A549 (cell line): ENCODE results near the gene TMEM115. TPM values are rescaled to one million over a fixed set of nuclear protein-coding genes. Genes with fewer than 3 reads are reported as not detected.

Experiments used
- ATAC-seq, 2 experiments: fragments of 200-7000 bp in 1 of 2; fragments of >200 bp in 1 of 2; cut with Nextera tagmentation in 1 of 2; cut with Tn5 transposase in 1 of 2; 3 replicates each; pipeline versions ENCODE4 v1.8.0 to v1.9.1; 2018 to 2020; ENCODE audit warnings: mild to moderate bottlenecking in 1 of 2, moderate library complexity in 1 of 2
- CTCF ChIA-PET: fragments of 300-600 bp; sonication (Branson Sonifier 250); formaldehyde crosslinking; extraction: SDS; loops from one replicate; lab custom pipeline; 2021; ENCODE audit warnings: antibody characterized with exemption, inconsistent platforms; lab: Yijun Ruan, JAX
- POLR2A ChIA-PET: fragments of 350-600 bp; formaldehyde crosslinking; extraction: SDS; loops from one replicate; lab custom pipeline; 2021; ENCODE audit warnings: antibody characterized with exemption, inconsistent platforms; lab: Yijun Ruan, JAX
- DNase-seq, 2 experiments: peaks; one replicate each; pipeline versions ENCODE4 v3.0.0 to v3.0.0-alpha.2; 2011 to 2016; ENCODE audit warnings: low read depth in 1 of 2, low spot score in 1 of 2
- FAIRE-seq: peaks from 2 replicates; lab custom pipeline; 2011; peaks lifted over from hg19 to GRCh38; lab: Jason Lieb, UNC
- H3K27ac ChIP-seq, 2 experiments: fragments of >200 bp; sonication (Bioruptor Twin); formaldehyde crosslinking; 3 replicates each; pipeline ENCODE4 v1.5.1; 2016 to 2017
- H3K4me1 ChIP-seq: fragments of >200 bp; sonication (Bioruptor Twin); formaldehyde crosslinking; 3 replicates; pipeline ENCODE4 v1.6.1; 2016
- H3K4me2 ChIP-seq: fragments of >200 bp; sonication (Bioruptor Twin); formaldehyde crosslinking; 3 replicates; pipeline ENCODE4 v1.6.1; 2016
- H3K4me3 ChIP-seq: fragments of >200 bp; sonication (Bioruptor Twin); formaldehyde crosslinking; 3 replicates; pipeline ENCODE4 v1.5.1; 2016
- H3K9me3 ChIP-seq: fragments of >200 bp; sonication (Bioruptor Twin); formaldehyde crosslinking; 3 replicates; pipeline ENCODE4 v1.6.1; 2016
- CBX8 ChIP-seq: fragments of 200-600 bp; sonication (generic); IDR thresholded peaks from 2 replicates; pipeline ENCODE4 v1.6.1; 2016
- CHD2 ChIP-seq: fragments of 150-350 bp; IDR thresholded peaks from 2 replicates; pipeline ENCODE4 v1.6.1; 2014; ENCODE audit warnings: low read length; ENCODE audit not compliant: partially characterized antibody
- CHD4 ChIP-seq: fragments of 200-600 bp; sonication (generic); IDR thresholded peaks from 2 replicates; pipeline ENCODE4 v1.6.1; 2016; ENCODE audit warnings: antibody characterized with exemption, mild to moderate bottlenecking, borderline replicate concordance
- EP300 ChIP-seq, 2 experiments: fragments of >200 bp; sonication (Bioruptor Twin); formaldehyde crosslinking; IDR thresholded peaks; 2 replicates in 1 of 2; 3 replicates in 1 of 2; pipeline ENCODE4 v1.6.1; 2016 to 2017
- FOSB ChIP-seq: fragments of 250-450 bp; sonication (Bioruptor Pico); IDR thresholded peaks from 2 replicates; pipeline ENCODE4 v1.5.0; 2020; ENCODE audit warnings: mild to moderate bottlenecking, moderate library complexity
- GATA3 ChIP-seq: IDR thresholded peaks from 2 replicates; pipeline ENCODE4 v1.6.1; 2012; ENCODE audit warnings: borderline replicate concordance
- HEYL ChIP-seq: fragments of 250-450 bp; sonication (Bioruptor Pico); IDR thresholded peaks from 2 replicates; pipeline ENCODE4 v1.8.0; 2021; ENCODE audit warnings: mild to moderate bottlenecking, moderate library complexity
- HOXA7 ChIP-seq: fragments of 250-450 bp; sonication (Bioruptor Pico); IDR thresholded peaks from 2 replicates; pipeline ENCODE4 v1.5.0; 2020; ENCODE audit warnings: mild to moderate bottlenecking, moderate library complexity
- HOXB5 ChIP-seq: fragments of 250-450 bp; sonication (Bioruptor Pico); IDR thresholded peaks from 2 replicates; pipeline ENCODE4 v1.5.0; 2020; ENCODE audit warnings: mild to moderate bottlenecking, moderate library complexity
- JUNB ChIP-seq: fragments of >200 bp; sonication (Bioruptor Twin); formaldehyde crosslinking; IDR thresholded peaks from 2 replicates; pipeline ENCODE4 v1.6.1; 2016
- MAFK ChIP-seq: fragments of 450-650 bp; IDR thresholded peaks from 2 replicates; pipeline ENCODE4 v1.6.1; 2014; ENCODE audit not compliant: partially characterized antibody
- MAZ ChIP-seq: fragments of 150-350 bp; IDR thresholded peaks from 2 replicates; pipeline ENCODE4 v1.6.1; 2014; ENCODE audit warnings: antibody characterized with exemption, low read depth, low read length, borderline replicate concordance
- NPAS2 ChIP-seq: fragments of 250-450 bp; sonication (Bioruptor Pico); IDR thresholded peaks from 2 replicates; pipeline ENCODE4 v1.8.0; 2022; ENCODE audit warnings: mild to moderate bottlenecking, moderate library complexity, borderline replicate concordance
- PHF8 ChIP-seq: fragments of 200-600 bp; sonication (generic); IDR thresholded peaks from 2 replicates; pipeline ENCODE4 v1.6.1; 2016; ENCODE audit warnings: low read depth, mild to moderate bottlenecking, antibody characterized with exemption, moderate library complexity, borderline replicate concordance
- POLR2AphosphoS2 ChIP-seq: conservative IDR thresholded peaks from 2 replicates; pipeline ENCODE4 v1.6.1; 2012; ENCODE audit warnings: low read length, improper control_type of control experiment, inconsistent platforms
- RAD21 ChIP-seq, 2 experiments: fragments of >200 bp in 1 of 2; sonication (Bioruptor Twin) in 1 of 2; formaldehyde crosslinking in 1 of 2; IDR thresholded peaks in 1 of 2; conservative IDR thresholded peaks in 1 of 2; 2 replicates in 1 of 2; 3 replicates in 1 of 2; pipeline ENCODE4 v1.6.1; 2012 to 2018; ENCODE audit warnings: inconsistent platforms in 1 of 2
- RARB ChIP-seq: fragments of 250-450 bp; sonication (Bioruptor Pico); IDR thresholded peaks from 2 replicates; pipeline ENCODE4 v1.8.0; 2021; ENCODE audit warnings: mild to moderate bottlenecking, moderate library complexity
- REST ChIP-seq: fragments of 200-600 bp; sonication (generic); IDR thresholded peaks from 2 replicates; pipeline ENCODE4 v1.6.1; 2016; ENCODE audit warnings: antibody characterized with exemption, mild to moderate bottlenecking, moderate library complexity
- TP53 ChIP-seq: fragments of 250-450 bp; sonication (Bioruptor Pico); IDR thresholded peaks from 2 replicates; pipeline ENCODE4 v1.5.0; 2021; ENCODE audit warnings: mild to moderate bottlenecking, moderate library complexity
- USF2 ChIP-seq: fragments of 450-650 bp; IDR thresholded peaks from 2 replicates; pipeline ENCODE4 v1.6.1; 2014; ENCODE audit warnings: antibody characterized with exemption
- WGBS: methylation state at CpG from one replicate; pipeline ENCODE4 v1.1.6; 2017; ENCODE audit errors: missing lambda C conversion rate; 5-methylcytosine and 5-hydroxymethylcytosine counted together
- polyA plus RNA-seq, 4 experiments: library from polyadenylated mRNA; depleted of rRNA in 3 of 4; stranded (reverse); fragments of >200 nt; fragmentation: RNase III in 1 of 4; extraction: RNeasy Plus Mini Kit Qiagen cat#74134 plus additional on column Dnase treatment in 1 of 4; gene quantifications; 2 replicates in 3 of 4; 3 replicates in 1 of 4; pipeline ENCODE4 v1.2.3, GENCODE V29; 2011 to 2017
- TF ChIP-seq, protein P1 (sequence below): fragments of 150-350 bp; IDR thresholded peaks from 2 replicates; pipeline ENCODE4 v1.6.1; 2014; ENCODE audit warnings: low read depth, mild to moderate bottlenecking, low read length
- TF ChIP-seq, protein P2 (sequence below): fragments of 250-450 bp; sonication (Bioruptor Pico); IDR thresholded peaks from 2 replicates; pipeline ENCODE4 v1.5.0; 2021; ENCODE audit warnings: mild to moderate bottlenecking, moderate library complexity, borderline replicate concordance
- TF ChIP-seq, protein P3 (sequence below): fragments of >200 bp; sonication (Bioruptor Twin); formaldehyde crosslinking; IDR thresholded peaks from 2 replicates; pipeline ENCODE4 v1.6.1; 2016

Gene TMEM115
- polyA plus RNA-seq, 2 of the 4 experiments (the other 2 are of a cell fraction), result 17.4 to 26.8 TPM

GRCh38 chr3:50345586-50346234 lies 13.6 kb downstream of the TMEM115 start, which contains the start of gene ZMYND10:
ZMYND10 (minus strand) TSS chr3:50345732; CDS start chr3:50345579, 153 bp downstream.
- H3K9me3 ChIP-seq, result no peaks in the 10 kb centered on the region
- peak within 1 kb of the TSS; percentile 96 for H3K4me2 ChIP-seq
- peaks cover 12% of the 10 kb centered on the region; the same call in 1 of the 3 replicates for H3K4me1 ChIP-seq
- CTCF ChIA-PET, result interaction anchor here (0.6 to 3.9 kb wide), 5 partner anchors 196 to 1108 kb away, joined by 3 to 60 read pairs (median 3); no protein-coding TSS in a partner anchor
- peak within 1 kb of the TSS; percentile 45 for H3K4me3 ChIP-seq
- POLR2A ChIA-PET, result no interaction called here
- FAIRE-seq, result no peak
- peak; percentile 58 to 76 for DNase-seq
- peak within 1 kb of the TSS; percentile 1 to 77; a peak in 4 of 6 replicates for H3K27ac ChIP-seq
- 63% methylated on average over 14 of the region's 45 CpGs for WGBS
- TF ChIP-seq POLR2AphosphoS2, result no peak
- TF ChIP-seq HOXA7 (CRISPR knock-in tag), result no peak
- no peak for TF ChIP-seq MAFK
- TF ChIP-seq, protein P1, sequence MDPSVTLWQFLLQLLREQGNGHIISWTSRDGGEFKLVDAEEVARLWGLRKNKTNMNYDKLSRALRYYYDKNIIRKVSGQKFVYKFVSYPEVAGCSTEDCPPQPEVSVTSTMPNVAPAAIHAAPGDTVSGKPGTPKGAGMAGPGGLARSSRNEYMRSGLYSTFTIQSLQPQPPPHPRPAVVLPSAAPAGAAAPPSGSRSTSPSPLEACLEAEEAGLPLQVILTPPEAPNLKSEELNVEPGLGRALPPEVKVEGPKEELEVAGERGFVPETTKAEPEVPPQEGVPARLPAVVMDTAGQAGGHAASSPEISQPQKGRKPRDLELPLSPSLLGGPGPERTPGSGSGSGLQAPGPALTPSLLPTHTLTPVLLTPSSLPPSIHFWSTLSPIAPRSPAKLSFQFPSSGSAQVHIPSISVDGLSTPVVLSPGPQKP, result no peak
- TF ChIP-seq, protein P2, sequence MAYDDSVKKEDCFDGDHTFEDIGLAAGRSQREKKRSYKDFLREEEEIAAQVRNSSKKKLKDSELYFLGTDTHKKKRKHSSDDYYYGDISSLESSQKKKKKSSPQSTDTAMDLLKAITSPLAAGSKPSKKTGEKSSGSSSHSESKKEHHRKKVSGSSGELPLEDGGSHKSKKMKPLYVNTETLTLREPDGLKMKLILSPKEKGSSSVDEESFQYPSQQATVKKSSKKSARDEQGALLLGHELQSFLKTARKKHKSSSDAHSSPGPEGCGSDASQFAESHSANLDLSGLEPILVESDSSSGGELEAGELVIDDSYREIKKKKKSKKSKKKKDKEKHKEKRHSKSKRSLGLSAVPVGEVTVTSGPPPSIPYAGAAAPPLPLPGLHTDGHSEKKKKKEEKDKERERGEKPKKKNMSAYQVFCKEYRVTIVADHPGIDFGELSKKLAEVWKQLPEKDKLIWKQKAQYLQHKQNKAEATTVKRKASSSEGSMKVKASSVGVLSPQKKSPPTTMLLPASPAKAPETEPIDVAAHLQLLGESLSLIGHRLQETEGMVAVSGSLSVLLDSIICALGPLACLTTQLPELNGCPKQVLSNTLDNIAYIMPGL, result no peak
- peak; percentile 32 to 77; a peak in 3 of 6 replicates for ATAC-seq

GRCh38 chr3:50345008-50345407 lies 14.3 kb downstream of the TMEM115 start:
- peak overlapping the region; percentile 96 for H3K4me2 ChIP-seq
- ChIA-PET CTCF (interaction anchor here (0.6 to 1.3 kb wide), 5 partner anchors 197 to 1109 kb away, joined by 3 to 4 read pairs (median 3); no protein-coding TSS in a partner anchor), POLR2A (no interaction called here)
- peak overlapping the region; percentile 45 for H3K4me3 ChIP-seq
- TF ChIP-seq JUNB (no peak), HEYL (CRISPR knock-in tag) (no peak), CBX8 (no peak), FOSB (CRISPR knock-in tag) (no peak), CHD2 (no peak), CHD4 (no peak), MAZ (no peak)
- FAIRE-seq (no peak), ATAC-seq (no peak), DNase-seq (no peak)
- H3K9me3 ChIP-seq, result no peaks in the 10 kb centered on the region
- H3K27ac ChIP-seq, result peak overlapping the region in 1 of 2 experiments; percentile 77; a peak in 3 of 6 replicates
- 77% methylated on average over 5 of the region's 8 CpGs for WGBS
- H3K4me1 ChIP-seq, result peaks cover 12% of the 10 kb centered on the region; the same call in 1 of the 3 replicates

GRCh38 chr3:50342813-50343633 lies 16.3 kb downstream of the TMEM115 start:
- no peak overlapping the region for H3K27ac ChIP-seq
- H3K4me3 ChIP-seq, result no peak overlapping the region
- no peak for FAIRE-seq
- POLR2A ChIA-PET, result no interaction called here
- peak; percentile 21 to 22; a peak in 2 of 6 replicates for ATAC-seq
- no peaks in the 10 kb centered on the region for H3K9me3 ChIP-seq
- no peak overlapping the region for H3K4me2 ChIP-seq
- WGBS, result 72% methylated on average over 7 of the region's 13 CpGs
- CTCF ChIA-PET, result interaction anchor here (0.5 kb wide), 1 partner anchor 9 kb away, joined by 3 read pairs; no protein-coding TSS in a partner anchor
- DNase-seq, result no peak
- peaks cover 7% of the 10 kb centered on the region for H3K4me1 ChIP-seq
- TF ChIP-seq RARB (CRISPR knock-in tag), result no peak
- no peak for TF ChIP-seq FOSB (CRISPR knock-in tag)
- TF ChIP-seq, protein P3, sequence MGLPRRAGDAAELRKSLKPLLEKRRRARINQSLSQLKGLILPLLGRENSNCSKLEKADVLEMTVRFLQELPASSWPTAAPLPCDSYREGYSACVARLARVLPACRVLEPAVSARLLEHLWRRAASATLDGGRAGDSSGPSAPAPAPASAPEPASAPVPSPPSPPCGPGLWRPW, result no peak
- no peak for TF ChIP-seq EP300 (IDR thresholded peaks at IDR 0.05)
- no peak for TF ChIP-seq HOXB5
- no peak for TF ChIP-seq USF2
- no peak for TF ChIP-seq PHF8
- no peak for TF ChIP-seq JUNB
- TF ChIP-seq RAD21 (conservative IDR thresholded peaks at IDR 0.05 in 1 of 2, IDR thresholded peaks at IDR 0.05 in 1 of 2), result no peak
- no peak for TF ChIP-seq TP53
- TF ChIP-seq GATA3, result no peak
- no peak for TF ChIP-seq REST
- TF ChIP-seq NPAS2, result no peak
